Measurements from ENCODE around the gene OR11A1. TPM values are rescaled to one million over a fixed set of nuclear protein-coding genes. Genes with fewer than 3 reads are reported as not detected.

Gene OR11A1, protein sequence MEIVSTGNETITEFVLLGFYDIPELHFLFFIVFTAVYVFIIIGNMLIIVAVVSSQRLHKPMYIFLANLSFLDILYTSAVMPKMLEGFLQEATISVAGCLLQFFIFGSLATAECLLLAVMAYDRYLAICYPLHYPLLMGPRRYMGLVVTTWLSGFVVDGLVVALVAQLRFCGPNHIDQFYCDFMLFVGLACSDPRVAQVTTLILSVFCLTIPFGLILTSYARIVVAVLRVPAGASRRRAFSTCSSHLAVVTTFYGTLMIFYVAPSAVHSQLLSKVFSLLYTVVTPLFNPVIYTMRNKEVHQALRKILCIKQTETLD
- not detected in 2 replicates for total RNA-seq

DNA sequence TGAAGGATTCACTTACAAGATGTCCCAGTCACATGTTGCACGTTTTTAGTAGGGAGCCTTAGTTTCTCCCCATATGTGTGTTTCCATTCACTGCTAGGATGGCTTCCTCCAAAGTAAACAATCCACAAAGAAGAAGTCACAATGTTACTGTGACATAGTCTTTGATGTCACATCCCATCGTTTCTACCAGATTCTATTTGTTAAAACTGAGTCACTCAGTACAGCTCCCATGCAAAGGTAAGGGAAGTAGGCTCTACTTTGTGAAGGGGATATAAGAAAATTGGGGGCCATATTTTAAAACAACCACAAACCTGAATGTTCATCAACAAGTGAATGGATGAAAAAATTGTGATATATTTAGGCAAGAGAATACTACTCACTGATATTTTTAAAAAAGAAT is at the start of gene OR11A1, which contains the start of gene OR2H1:
TSS of gene OR11A1 (minus strand) at position 101 of the 400 bp plus-strand sequence. CDS start 29,430 bp downstream, outside the sequence.
TSS of gene OR2H1 (plus strand) at position 185 of the 400 bp plus-strand sequence. CDS start 4,615 bp downstream, outside the sequence.

DNA sequence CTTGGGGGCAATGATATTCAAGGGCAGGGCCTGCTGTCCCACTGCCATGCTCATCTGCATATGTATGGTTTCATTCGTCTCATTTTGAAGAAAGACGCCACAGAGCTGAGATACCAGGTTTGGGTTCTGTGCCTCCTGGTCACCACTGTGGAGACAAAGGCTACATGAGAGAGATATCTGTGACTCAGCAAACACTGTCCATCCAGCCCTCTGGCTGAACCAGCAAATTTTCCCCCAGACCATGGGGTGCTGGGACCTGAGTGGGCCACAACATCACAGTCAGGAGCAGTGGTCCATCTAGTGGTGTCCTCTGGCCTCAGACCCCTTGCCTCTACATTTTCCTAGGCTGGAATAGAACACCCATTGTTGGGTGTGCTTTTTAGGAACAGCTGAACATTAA is 30.8 kb upstream of the OR11A1 start, which contains the start of gene MAS1L:
TSS of gene MAS1L (minus strand) at position 297 of the 400 bp plus-strand sequence. CDS start at position 243, 54 bp downstream.

DNA sequence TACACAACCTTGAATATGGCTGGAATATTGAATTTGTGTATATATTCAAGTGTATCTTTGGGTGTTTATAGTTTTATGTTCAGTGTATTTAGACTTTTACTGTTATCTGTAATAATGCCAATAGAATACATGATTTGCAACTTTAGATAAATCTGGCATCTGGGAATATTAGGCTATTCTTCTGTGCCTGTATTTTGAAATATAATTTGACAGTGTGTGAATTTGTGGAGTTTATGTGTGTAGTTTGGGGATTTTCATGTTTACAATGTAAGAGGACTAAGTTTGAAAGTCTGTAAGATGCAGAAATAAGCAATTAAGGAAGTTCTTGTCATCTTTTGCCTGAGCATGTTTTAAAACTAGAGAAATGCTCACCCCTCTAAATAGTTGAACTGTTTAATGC is 17.9 kb downstream of the OR11A1 start, which contains the start of gene OR10C1:
TSS of gene OR10C1 (plus strand) at position 301 of the 400 bp plus-strand sequence. CDS start 710 bp downstream, outside the sequence.

DNA sequence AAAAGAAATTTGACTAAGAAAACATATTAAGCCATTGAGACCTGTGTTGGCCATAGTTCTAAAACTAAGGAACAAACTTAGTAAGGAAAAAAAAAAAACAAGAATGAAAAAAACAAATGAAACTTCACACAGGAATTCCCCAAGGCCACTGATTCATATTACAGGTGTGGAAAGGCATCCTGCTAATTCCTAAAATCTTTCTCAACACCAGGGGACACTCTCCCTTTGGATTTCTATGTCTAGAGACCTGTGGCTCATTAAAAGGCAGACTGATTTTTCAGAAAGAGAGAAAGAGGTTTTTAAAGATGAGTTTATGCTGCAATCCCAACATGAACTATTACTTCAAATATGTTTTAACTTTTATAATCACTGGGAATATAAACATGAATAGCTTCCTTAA is 42.3 kb downstream of the OR11A1 start, which contains the start of gene OR12D1:
TSS of gene OR12D1 (plus strand) at position 341 of the 400 bp plus-strand sequence.

GRCh38 chr6:29395331-29395730 is 61.5 kb downstream of the OR11A1 start, which contains the start of gene OR12D2:
Gene OR12D2 (plus strand): TSS chr6:29395631. CDS start chr6:29396700, 1,069 bp downstream.

Other genes with a start within 250 kb of the OR11A1 start
- gene OR14J1, start 155.4 kb downstream of the OR11A1 start, total RNA-seq = not detected in 2 replicates
- not detected in 2 replicates for gene OR5V1, start 88.2 kb downstream of the OR11A1 start, total RNA-seq
- not detected in 2 replicates for gene OR12D3, start 81.8 kb downstream of the OR11A1 start, total RNA-seq
- gene OR12D2, start 61.4 kb downstream of the OR11A1 start, total RNA-seq = not detected in 2 replicates
- not detected in 2 replicates for gene OR12D1, start 42.1 kb downstream of the OR11A1 start, total RNA-seq
- gene OR10C1, start 17.8 kb downstream of the OR11A1 start, total RNA-seq = not detected in 2 replicates
- not detected in 2 replicates for gene OR2H1, start 84 bp upstream of the OR11A1 start, total RNA-seq
- not detected in 2 replicates for gene MAS1L, start 30.9 kb upstream of the OR11A1 start, total RNA-seq
- gene UBD, start 102.7 kb upstream of the OR11A1 start, total RNA-seq = 0.14 TPM in 1 of 2 replicates, not detected in the other
- gene OR2H2, start 128.1 kb upstream of the OR11A1 start, total RNA-seq = not detected in 2 replicates
- 16.2 TPM in 2 replicates for gene GABBR1, start 176.1 kb upstream of the OR11A1 start, total RNA-seq
- gene MOG, start 200.0 kb upstream of the OR11A1 start, total RNA-seq = not detected in 2 replicates
- gene ZFP57, start 224.1 kb upstream of the OR11A1 start, total RNA-seq = 2.5 TPM in 1 of 2 replicates, not detected in the other